ENCODE results near the gene RABGAP1L.
"Not testable (repeated sequence)": the region's sequence is repeated elsewhere in the genome, so short reads cannot be mapped to it uniquely, and the experiment has no call there.

The RABGAP1L gene

DNA sequence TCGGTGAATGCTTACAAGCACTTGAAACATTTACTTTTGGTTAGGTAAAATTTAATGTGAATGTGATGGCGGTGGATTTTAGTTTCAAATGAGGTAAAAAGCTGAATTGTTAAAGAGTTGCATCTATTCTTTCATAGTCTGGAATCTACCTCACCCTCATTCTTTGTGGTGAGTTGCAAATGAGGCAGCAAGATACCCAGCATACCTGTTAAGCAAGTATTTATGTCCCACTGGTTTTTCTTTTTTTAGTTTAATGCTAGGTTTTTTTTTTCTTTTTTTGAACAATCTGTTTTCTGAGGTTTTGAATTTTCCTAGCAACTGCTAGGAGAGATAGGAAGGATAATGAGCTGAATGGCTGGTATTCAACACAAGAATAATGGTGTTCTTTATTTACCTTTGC lies 712.6 kb downstream of the RABGAP1L start:
- in situ Hi-C loops (cut with HindIII; ENCODE audit: low pct_unique_long_range_greater_than_20kb, low sequenced_read_pairs) = no loop called here
- DNase-seq (ENCODE audit: low read depth in 1 of 2, low spot score in 1 of 2) = peak in 1 of 2 experiments; percentile 16
- TF ChIP-seq JUND (IDR thresholded peaks at IDR 0.05; ENCODE audit: low read depth) = no peak

DNA sequence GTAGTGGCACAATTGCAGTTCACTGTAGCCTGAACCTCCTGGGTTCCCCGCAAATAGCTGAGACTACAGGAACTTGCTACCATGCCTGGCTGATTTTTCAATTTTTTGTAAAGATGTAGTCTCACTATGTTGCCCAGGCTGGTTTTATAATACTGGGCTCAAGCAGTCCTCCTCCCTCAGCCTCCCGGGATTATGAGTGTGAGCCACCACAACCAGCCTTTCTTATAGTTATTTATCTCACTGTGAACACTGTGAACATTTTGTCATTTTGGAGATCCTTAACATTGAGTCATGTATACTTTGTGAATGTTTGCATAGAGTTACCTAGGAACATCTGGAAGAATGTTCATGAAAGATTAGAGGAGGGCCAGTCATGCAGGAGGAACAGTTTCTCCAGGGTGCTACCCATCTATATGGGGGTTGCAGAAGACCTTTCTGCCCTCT lies 713.3 kb downstream of the RABGAP1L start:
- in situ Hi-C loops (cut with HindIII; ENCODE audit: low pct_unique_long_range_greater_than_20kb, low sequenced_read_pairs) = no loop called here
- no peak for TF ChIP-seq JUND (IDR thresholded peaks at IDR 0.05; ENCODE audit: low read depth)
- peak in 1 of 2 experiments; percentile 9 for DNase-seq (ENCODE audit: low read depth in 1 of 2, low spot score in 1 of 2)

DNA sequence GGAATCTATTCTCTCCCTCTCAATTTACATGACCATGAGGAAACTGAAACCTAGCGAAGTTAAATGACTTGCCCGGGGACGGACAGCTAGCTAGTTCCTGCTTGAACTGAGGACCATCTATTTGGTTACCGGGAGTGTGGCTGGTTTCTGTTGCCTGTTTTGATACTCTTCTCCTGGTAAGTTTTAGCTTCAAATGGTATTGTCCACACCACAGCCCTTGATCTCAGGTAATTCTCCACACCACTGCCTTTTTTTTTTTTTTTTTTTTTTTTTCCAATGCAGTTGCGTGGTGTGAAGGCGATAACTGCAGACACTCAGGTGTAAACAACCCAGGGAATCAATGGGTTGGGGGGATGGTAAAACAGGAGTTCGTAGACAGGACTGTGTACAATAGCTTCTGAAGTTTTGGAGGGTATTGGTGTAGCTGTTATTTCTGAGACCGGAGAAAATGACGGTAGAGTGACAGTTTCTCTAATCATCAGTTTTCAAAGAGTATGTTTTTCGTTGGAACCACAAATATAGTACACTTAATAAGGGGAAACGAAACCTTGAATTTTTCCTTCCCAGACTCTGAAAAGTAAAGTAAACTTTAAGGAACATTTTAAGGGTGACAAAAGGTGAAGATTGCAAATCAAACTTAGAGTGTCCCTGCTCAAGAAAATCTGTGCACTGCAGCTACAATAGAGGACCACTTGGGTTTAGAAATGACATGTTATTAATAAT lies 715.2 kb downstream of the RABGAP1L start:
- peak in 1 of 2 experiments; percentile 32 for DNase-seq (ENCODE audit: low read depth in 1 of 2, low spot score in 1 of 2)
- TF ChIP-seq JUND (IDR thresholded peaks at IDR 0.05; ENCODE audit: low read depth) = no peak
- in situ Hi-C loops (cut with HindIII; ENCODE audit: low pct_unique_long_range_greater_than_20kb, low sequenced_read_pairs) = no loop called here

DNA sequence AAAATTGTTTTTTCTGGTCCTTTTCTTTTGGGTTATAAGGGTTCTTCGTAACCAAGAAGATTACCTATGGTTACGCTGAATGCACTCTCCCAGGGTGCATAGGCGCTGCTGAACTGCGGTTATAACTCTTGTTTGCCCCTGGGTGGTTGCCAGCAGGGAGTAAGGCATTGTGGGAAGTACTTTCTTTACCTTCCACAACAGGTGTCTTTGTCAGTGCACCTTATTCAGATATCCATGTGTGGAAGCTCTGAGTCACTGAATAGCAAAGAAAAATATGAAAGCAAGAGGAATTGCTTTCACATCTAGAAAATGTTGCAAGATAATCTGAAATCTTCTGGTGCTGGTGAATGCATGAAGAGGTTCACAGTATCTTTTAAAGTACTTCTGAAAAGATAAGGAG lies 716.0 kb downstream of the RABGAP1L start:
- peak; percentile 73 to 94 for DNase-seq (ENCODE audit: low read depth in 1 of 2, low spot score in 1 of 2)
- in situ Hi-C loops (cut with HindIII; ENCODE audit: low pct_unique_long_range_greater_than_20kb, low sequenced_read_pairs) = no loop called here
- no peak for TF ChIP-seq JUND (IDR thresholded peaks at IDR 0.05; ENCODE audit: low read depth)

- TF ChIP-seq JUND (IDR thresholded peaks at IDR 0.05; ENCODE audit: low read depth) = no peak
- in situ Hi-C loops (cut with HindIII; ENCODE audit: low pct_unique_long_range_greater_than_20kb, low sequenced_read_pairs) = no loop called here
- DNase-seq (ENCODE audit: low read depth in 1 of 2, low spot score in 1 of 2) = no peak
These were observed 717.9 kb downstream of the RABGAP1L start for GRCh38 chr1:174877208-174877673.

DNA sequence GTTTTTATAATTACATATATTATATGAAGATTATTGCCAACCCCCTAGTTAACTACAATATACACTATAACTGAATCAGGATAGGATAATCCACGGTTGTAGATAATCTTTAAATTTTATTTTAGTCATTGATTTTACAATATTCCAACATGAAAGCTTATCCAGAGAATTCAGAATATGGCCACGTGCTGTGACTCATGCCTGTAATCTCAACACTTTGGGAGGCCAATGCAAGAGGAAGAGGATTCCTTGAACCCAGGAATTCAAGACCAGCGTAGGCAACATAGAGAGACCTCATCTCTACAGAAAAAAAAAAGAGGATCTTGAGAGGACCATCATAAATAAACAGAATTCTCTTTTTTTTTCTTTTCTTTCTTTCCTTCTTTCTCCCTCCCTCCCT lies 720.9 kb downstream of the RABGAP1L start:
- no peak for DNase-seq (ENCODE audit: low read depth in 1 of 2, low spot score in 1 of 2)
- no peak for TF ChIP-seq JUND (IDR thresholded peaks at IDR 0.05; ENCODE audit: low read depth)
- in situ Hi-C loops (cut with HindIII; ENCODE audit: low pct_unique_long_range_greater_than_20kb, low sequenced_read_pairs) = no loop called here

DNA sequence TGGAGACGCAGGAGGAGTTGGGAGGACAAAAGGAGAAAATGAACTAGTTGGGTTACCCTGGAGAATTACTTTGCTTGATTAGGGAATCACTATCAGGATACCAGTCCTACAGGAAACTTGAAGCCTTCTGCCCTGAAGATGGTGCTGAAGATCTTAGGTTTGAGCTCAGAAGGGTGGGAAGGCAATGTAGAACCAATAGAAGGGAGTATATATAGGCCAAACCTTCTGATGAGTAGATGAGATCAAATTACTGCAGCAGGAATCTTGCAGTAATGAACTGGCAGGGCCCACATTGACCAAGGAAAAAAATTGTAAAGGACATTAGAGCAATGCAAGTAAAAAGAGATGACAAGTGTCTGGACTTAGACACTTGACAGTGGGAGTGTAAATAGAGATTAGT lies 724.1 kb downstream of the RABGAP1L start:
- in situ Hi-C loops (cut with HindIII; ENCODE audit: low pct_unique_long_range_greater_than_20kb, low sequenced_read_pairs) = no loop called here
- TF ChIP-seq JUND (IDR thresholded peaks at IDR 0.05; ENCODE audit: low read depth) = no peak
- peak; percentile 25 to 77 for DNase-seq (ENCODE audit: low read depth in 1 of 2, low spot score in 1 of 2)

DNA sequence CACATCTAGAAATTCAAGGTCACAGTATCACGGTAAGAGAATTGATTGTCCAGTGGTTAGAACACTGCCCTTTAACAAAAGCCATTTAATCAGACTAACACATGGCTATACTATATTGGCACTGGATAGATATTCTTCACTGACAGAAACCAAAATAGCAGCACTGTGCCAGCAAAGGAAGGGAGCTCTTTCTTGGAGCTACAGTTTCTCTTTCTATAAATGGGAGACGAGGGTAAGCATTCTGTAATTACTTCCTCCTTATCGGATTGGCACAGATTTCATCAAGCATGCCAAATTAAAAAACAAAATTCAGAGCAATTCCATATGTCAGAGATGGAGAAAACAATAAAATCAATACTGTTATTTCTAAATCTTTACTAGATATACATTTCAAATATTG lies 724.7 kb downstream of the RABGAP1L start:
- TF ChIP-seq JUND (IDR thresholded peaks at IDR 0.05; ENCODE audit: low read depth) = no peak
- DNase-seq (ENCODE audit: low read depth in 1 of 2, low spot score in 1 of 2) = no peak
- in situ Hi-C loops (cut with HindIII; ENCODE audit: low pct_unique_long_range_greater_than_20kb, low sequenced_read_pairs) = no loop called here

- in situ Hi-C loops (cut with HindIII; ENCODE audit: low pct_unique_long_range_greater_than_20kb, low sequenced_read_pairs) = no loop called here
- TF ChIP-seq JUND (IDR thresholded peaks at IDR 0.05; ENCODE audit: low read depth) = no peak
- no peak for DNase-seq (ENCODE audit: low read depth in 1 of 2, low spot score in 1 of 2)
These were observed 725.2 kb downstream of the RABGAP1L start for GRCh38 chr1:174884566-174884965.

DNA sequence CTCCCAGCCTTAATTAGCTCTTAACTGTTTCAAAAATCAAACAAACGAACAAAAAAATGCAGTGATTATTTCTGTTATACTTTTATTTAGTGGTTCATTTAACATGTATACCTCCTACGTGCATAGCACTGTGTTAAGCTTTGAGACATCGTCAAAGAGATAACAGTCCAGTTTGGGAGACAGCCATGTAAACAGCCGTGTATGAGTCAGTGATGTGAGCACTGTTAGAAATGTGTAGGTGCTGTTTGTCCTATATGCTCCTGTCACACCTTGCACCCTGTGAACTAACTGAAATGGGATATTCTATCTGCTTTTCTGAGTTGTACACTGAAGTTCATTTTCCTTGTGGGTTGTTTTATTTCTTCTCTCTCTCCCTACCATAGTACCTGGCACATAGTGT lies 730.7 kb downstream of the RABGAP1L start:
- DNase-seq (ENCODE audit: low read depth in 1 of 2, low spot score in 1 of 2) = no peak
- in situ Hi-C loops (cut with HindIII; ENCODE audit: low pct_unique_long_range_greater_than_20kb, low sequenced_read_pairs) = no loop called here
- no peak for TF ChIP-seq JUND (IDR thresholded peaks at IDR 0.05; ENCODE audit: low read depth)

DNA sequence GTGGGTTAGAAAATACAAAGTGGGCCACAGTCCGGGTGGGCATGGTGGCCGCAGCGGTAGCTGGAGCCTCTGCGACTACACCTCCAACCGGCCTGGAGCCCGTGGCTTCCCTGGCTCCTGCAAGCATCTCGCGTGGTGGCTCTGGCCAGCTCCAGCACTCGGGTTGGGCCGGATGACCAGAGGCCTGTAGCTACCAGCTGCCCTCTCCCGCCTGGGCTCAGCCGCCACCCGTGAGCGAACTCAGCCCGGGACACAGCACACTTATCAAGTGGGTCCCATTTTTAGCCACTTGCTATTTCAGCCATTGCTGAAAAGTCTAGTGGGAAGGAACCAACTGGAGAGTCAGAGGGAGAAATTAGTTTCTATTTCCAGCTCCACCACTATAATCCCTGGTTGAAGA lies 732.7 kb downstream of the RABGAP1L start:
- TF ChIP-seq JUND (IDR thresholded peaks at IDR 0.05; ENCODE audit: low read depth) = no peak
- in situ Hi-C loops (cut with HindIII; ENCODE audit: low pct_unique_long_range_greater_than_20kb, low sequenced_read_pairs) = no loop called here
- no peak for DNase-seq (ENCODE audit: low read depth in 1 of 2, low spot score in 1 of 2)

DNA sequence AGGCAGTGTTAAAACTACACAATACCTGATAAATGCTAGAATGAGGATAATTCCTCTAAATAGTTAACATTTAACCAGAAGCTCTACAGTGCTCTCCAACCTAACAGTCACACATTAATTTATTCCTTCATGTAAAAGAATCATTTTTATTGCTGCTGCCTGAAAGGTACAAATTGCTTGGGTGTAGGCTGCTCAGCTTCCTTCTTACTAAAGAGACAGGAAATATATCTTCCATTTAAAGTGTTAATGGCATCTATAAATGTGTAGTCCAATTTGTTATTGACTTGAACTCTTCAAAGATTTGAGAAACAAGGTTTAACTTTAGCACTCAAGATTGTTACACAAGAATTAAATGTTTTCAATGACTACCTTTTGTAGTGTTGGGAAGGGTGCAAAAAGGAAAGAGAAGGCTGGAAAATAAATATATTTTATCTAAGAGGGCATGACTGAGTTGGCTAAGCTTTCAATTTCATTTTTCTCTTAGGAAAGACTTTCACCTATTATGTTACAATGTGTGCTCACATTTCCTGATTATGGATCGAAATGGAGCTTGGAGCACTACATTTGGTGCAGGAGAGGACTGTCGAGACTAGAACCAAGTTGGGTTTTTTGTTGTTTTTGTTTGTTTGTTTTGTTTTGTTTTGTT lies 734.9 kb downstream of the RABGAP1L start:
- no peak for DNase-seq (ENCODE audit: low read depth in 1 of 2, low spot score in 1 of 2)
- in situ Hi-C loops (cut with HindIII; ENCODE audit: low pct_unique_long_range_greater_than_20kb, low sequenced_read_pairs) = no loop called here
- TF ChIP-seq JUND (IDR thresholded peaks at IDR 0.05; ENCODE audit: low read depth) = no peak

GRCh38 chr1:174895610-174896009 lies 736.3 kb downstream of the RABGAP1L start:
- DNase-seq (ENCODE audit: low read depth in 1 of 2, low spot score in 1 of 2); in situ Hi-C loops (cut with HindIII; ENCODE audit: low pct_unique_long_range_greater_than_20kb, low sequenced_read_pairs): not testable (repeated sequence)
